ENCODE data around the gene ITIH4. TPM values are rescaled to one million over a fixed set of nuclear protein-coding genes. Genes with fewer than 3 reads are reported as not detected.

ITIH4 gene
- total RNA-seq, 1 donor from 2014 or later: 2.1 TPM

DNA sequence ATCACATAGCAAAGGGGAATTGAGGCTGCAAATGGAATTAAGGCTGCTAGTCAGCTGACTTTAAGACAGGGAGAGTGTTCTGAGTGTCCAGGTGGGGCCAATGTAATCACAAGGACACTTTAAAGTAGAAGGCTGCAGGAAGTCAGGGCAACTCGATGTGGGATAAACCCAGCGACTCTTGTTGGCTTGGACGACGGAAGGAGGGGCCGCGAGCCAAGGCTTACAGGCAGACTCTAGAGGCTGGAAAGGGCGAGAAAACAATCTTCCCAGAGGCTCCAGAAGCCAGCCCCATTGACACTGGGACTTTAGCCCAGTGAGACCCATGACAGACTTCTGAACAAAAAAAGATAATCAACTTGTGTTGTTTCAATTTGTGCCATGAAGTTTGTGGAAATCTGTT, 17.3 kb upstream of the ITIH4 start:
- ATAC-seq: no peak

- ATAC-seq: no peak
These were observed 16.8 kb upstream of the ITIH4 start for GRCh38 chr3:52847241-52847640.

GRCh38 chr3:52846432-52846965, 16.0 kb upstream of the ITIH4 start:
- ATAC-seq: no peak

- no peak for ATAC-seq
These were observed 15.4 kb upstream of the ITIH4 start for GRCh38 chr3:52845691-52846431.

GRCh38 chr3:52845157-52845556, 14.7 kb upstream of the ITIH4 start:
- ATAC-seq: no peak

GRCh38 chr3:52844290-52844975, 14.0 kb upstream of the ITIH4 start:
- no peak for ATAC-seq

GRCh38 chr3:52843881-52844280, 13.4 kb upstream of the ITIH4 start:
- no peak for ATAC-seq

DNA sequence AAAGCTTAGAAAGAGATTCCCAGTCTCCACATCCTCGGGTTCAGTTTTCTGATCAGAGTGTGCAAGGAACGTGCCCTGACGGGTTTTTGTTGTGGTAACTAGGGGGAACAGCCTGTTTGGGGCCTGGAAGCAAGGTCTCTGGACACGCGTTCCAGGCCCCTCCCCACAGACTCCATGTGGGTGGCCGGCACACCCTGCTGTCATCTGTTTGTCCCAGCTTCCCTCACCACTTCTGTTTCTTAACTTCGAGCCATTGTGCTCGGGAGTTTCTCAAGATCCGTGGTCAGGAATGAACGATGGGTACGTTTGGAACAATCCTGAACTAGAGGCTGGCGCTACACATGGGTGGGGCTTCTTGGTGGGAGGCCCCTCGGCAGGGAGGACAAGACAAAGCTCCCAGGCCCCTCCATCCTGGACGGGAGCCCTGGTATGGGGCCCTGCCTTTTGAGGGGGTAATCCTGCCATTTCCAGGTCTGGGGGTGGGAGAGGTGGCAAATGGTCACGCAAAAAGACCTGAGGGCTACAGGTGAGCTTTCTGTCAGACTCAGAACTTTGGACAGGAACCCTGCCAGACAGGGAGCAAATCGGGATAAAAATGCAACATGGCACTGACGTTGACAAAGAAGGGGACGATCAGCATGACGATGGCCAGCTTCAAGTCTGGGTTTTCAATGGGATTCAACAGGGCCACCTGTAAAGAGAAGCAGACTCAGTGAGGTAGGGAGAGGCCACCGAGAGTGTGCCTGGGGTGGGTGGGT, 12.8 kb upstream of the ITIH4 start:
- no peak for ATAC-seq

DNA sequence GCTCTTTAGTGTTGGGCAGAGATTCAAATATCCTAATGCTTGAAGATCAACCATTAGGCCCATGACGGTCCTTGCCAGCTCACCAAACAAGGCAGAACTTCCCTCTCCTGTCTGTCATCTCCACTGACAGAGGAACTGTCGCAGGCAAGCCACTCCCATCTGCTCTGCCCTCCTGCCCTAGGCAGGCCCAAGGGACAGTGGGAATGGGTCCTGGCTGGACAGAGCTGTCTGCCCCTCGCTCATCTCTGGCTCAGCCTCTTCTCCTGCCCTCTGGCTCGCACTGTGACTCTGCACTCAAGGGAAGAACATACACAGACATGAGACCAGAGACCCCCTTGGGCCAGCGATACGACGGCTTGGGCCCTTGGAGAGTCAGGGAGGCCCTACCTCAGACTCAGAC, 12.0 kb upstream of the ITIH4 start:
- ATAC-seq: no peak

DNA sequence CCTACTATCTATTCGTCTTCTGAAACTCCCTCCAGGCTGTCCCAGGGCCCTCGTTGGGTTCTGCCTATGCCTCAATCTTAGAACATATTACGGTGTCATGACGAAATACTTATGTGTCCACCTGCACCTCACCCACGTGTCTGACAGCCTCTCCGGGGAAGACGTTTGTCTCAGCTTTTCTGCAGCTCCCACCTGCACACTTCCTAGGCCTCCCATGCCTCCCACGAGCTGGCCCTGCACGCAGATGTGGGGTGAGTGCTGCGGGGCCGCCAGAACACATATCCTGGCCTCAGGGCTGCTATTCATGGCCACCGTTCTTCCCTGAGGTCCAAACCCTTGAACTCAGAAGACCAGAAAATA, 11.5 kb upstream of the ITIH4 start:
- ATAC-seq: no peak

DNA sequence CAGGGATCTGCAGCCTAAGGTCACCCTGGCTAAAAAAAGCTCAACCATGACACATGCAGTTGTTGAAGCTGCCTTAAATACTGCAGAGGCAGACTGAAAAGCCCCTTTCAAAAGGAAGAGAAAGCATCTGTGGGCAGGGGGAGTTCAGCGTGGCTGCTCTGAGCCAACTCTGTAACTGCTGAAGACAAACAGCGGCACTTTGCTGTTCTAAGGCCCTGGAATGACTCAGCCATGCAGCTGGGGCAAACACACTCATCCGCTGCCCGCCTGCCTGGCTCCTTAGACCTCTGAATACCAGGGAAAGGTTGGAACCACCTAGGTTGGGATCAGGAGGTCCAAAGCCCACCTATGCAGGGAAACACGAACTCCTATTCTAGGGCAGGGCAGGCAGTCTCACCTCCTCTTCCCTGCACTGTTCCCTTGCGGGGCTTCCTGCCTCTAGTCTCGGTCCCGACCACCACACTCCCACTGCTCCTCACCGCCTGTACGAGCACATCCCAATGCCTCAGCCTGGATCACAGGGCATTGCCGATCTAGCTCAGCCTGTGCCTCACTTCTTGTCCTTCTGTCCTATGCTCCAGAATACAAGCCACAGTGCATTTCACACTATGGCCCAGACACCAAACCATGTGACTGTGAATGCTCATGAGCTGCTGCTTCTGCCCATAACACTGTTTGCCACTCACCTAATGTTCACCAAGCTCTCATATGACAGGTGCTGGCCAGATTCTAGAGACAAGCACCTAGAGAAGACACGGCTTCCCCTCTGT, 10.9 kb upstream of the ITIH4 start:
- no peak for ATAC-seq

GRCh38 chr3:52839892-52840545, 9.5 kb upstream of the ITIH4 start:
- ATAC-seq: no peak

DNA sequence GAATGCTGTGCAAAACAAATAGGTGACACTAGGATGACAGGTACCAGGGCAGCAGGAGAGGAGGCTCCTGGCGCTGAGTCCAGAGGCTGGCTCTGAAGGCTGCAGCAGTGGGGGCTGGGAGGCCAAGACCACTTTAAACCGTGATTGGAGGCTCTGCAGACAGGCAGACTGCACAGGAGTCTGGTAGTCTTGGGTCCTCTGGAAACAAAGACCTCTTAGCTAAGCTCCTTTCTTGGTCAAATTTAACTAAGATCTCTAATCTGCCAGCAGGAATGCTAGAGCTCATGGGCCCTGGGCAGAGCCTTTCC, 8.8 kb upstream of the ITIH4 start:
- ATAC-seq: no peak

DNA sequence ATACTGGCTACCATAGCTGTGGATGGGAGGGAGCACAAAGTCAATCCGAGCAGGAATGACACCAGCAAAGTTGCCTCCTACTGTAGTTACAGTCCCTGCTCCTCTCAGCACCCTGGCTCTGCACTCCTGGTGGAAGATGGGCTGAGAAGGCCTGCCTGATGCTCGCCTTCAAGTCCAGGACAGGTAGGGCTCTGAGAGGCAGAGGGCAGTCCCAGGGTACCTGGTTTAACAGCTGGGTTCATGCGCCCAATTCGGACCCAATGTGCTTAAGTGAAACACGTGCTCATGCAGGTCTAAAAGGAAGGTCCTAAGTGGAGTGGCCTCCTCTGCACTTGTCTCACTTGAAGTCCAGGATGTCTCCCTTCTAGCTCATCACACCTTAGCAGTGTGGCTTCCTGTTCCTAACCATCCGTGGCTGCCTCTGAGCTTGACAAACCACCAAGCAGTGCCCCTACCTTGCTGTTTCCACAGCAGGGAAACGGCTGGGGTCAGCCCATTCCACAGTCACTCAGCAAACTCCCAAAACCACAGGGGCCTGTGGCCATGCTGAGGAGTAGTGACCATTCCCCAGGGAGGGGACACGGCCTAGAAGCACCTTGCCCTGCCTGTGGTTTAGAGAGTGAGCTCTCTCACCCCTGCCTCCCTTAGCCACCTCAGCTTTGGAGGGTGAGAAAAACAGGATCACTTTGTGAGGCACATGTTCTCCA, 8.2 kb upstream of the ITIH4 start:
- no peak for ATAC-seq

GRCh38 chr3:52836986-52837385, 6.5 kb upstream of the ITIH4 start:
- no peak for ATAC-seq

DNA sequence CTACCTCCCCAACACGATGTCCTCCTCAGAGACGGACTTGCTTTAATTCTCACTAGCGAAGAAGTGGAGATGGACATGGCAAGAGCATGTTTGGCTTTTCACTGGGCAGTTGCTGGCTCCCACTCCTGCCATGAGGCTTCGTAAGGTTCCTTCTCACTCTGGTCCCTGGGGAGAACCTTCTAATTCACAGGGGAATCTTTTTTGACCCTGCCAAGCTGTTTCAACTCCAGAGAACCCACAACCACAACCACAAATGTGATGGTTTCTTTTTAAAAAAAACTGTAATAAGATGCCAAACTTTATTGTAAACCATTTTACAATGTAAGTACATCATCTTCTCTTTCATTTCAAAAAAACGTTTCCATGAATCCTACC, 6.0 kb upstream of the ITIH4 start:
- ATAC-seq: no peak

DNA sequence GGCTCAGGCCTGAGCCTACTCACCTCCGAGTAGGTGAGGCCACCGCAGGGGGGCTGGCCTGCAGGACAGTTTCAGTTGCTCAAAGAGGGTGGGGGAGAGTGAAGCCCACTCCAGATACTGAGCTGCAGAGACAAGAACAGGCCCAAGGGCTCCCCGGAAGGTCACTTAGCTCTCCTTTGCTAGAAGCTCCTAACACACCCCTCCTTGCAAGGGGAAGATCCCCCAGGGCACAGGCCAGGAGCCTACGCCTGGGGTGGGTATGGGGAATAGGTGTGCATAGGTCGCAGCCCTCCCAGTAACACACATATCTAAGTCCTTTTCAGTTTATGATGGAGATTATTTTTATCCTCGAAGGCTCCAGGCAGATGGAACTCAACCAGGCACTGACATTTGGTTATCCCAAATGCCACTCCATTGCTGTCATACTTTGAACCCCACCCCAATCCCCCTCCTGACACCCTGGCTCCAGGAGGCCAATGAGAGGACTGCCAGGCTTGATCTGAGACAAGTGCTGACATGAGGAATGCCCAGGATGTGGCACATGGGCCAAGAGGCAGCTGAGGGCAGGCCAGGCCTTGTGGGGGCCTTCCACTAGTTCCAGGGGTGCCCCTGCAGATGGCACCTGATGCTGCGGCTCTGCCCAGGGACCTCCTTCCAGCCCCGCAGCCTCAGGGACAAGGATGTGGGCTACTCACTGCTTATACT, 5.4 kb upstream of the ITIH4 start:
- ATAC-seq: no peak

DNA sequence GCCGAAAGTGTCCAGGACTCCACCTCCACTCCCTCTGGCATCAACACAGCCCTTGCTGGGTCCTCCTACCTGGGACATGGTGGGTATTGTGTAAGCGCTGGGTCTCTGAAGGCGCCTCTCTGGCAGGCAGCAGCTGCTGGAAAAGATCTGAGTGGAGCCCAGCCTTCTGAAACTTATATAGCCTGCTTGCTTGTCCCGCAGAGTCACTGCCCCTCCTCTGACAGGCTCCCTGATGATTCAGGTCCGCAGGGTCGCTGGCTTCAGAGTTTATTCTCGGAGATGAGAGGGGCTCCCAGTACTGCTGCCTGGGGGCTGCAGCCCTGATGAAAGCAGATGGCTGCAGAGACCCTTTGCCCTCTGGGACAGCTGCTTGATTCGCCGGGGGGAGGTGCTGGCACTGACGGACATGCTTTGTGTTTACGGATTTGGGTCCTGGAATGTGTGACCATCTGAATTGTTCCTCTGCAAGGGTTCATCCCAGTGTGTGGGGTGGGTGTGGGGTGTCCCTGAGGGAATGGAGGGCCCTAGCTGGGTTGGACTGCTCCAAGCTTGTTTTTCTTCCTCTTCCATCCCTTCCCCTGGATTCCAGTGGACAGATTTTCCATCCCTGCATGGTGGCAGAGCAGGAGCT, 4.5 kb upstream of the ITIH4 start, which contains the start of gene MUSTN1:
TSS of gene MUSTN1 (minus strand) at position 149 of the 631 bp plus-strand sequence. CDS start at position 78, 71 bp downstream.
- ATAC-seq: no peak

GRCh38 chr3:52833202-52833601, 2.7 kb upstream of the ITIH4 start:
- ATAC-seq: no peak
